Psoas muscle (tissue), 8 donors: ENCODE data around the gene ARHGAP15. TPM values are rescaled to one million over a fixed set of nuclear protein-coding genes. Genes with fewer than 3 reads are reported as not detected.

Experiments used
- ATAC-seq, 4 donors: fragments of 200-7000 bp; cut with Tn5 transposase; one replicate each; pipeline ENCODE4 v1.9.1; 2020; ENCODE audit warnings: moderate library complexity in 3 of 4, mild to moderate bottlenecking in 2 of 4
- DNase-seq, 2 donors: peaks; one replicate each; pipeline ENCODE4 v3.0.0-alpha.2; 2020
- H3K27ac ChIP-seq: fragments of 200-600 bp; one replicate; pipeline ENCODE4 v1.8.0; 2022
- H3K27me3 ChIP-seq, 3 donors: fragments of 200-600 bp in 1 of 3; one replicate each; pipeline versions ENCODE4 v1.6.1 to v1.8.0; 2013 to 2022; ENCODE audit warnings: low read length in 2 of 3, mild to moderate bottlenecking in 2 of 3, moderate library complexity in 1 of 3; ENCODE audit not compliant: insufficient read depth in 3 of 3
- H3K36me3 ChIP-seq, 2 donors: fragments of 200-600 bp in 1 of 2; one replicate each; pipeline versions ENCODE4 v1.6.1 to v1.8.0; 2013 to 2022; ENCODE audit warnings: low read depth in 1 of 2, mild to moderate bottlenecking in 1 of 2, moderate library complexity in 1 of 2; ENCODE audit not compliant: insufficient read depth in 1 of 2
- H3K4me1 ChIP-seq: fragments of 200-600 bp; one replicate; pipeline ENCODE4 v1.8.0; 2022
- H3K4me3 ChIP-seq: fragments of 200-600 bp; one replicate; pipeline ENCODE4 v1.8.0; 2022; ENCODE audit warnings: mild to moderate bottlenecking
- H3K9me3 ChIP-seq: fragments of 200-600 bp; one replicate; pipeline ENCODE4 v1.8.0; 2022
- whole genome bisulfite sequencing, 3 donors: extraction: QIAGEN DNeasy Blood & Tissue Kit; methylation state at CpG; one replicate each; pipeline versions ENCODE4 v1.1.6 to v1.1.7; 2013; 5-methylcytosine and 5-hydroxymethylcytosine counted together
- intact Hi-C, 2 donors: fragments of 100-400 bp; cut with DNase I; formaldehyde crosslinking; loops; one replicate each; pipeline versions ENCODE4 v1.11.0 to v1.14.2; 2022
- polyA plus RNA-seq, 3 donors: library from polyadenylated mRNA; stranded (reverse); fragments of 200-250 nt; gene quantifications; one replicate each; pipeline ENCODE4 v1.2.3, GENCODE V29; 2013
- total RNA-seq, 4 donors: library from RNA; stranded (reverse); fragmentation: NEBNext Ultra II Directional in 2 of 4; extraction: Animal tissue kit (Norgen Biotek cat#: 25700) in 2 of 4; gene quantifications; one replicate each; pipeline versions ENCODE4 v1.2.1 to v1.2.4, GENCODE V29; 2021 to 2023
- TF ChIP-seq, protein P1 (sequence below): fragments of 200-600 bp; IDR thresholded peaks from one replicate; pipeline ENCODE4 v1.8.0; 2022; ENCODE audit warnings: antibody characterized with exemption
- donor health status: healthy with polysubstance abuse.
- donor health status: DM: no; HTN: no; CAD: no; lungs with moderate emphysema.
- donor health status: Bipolar disorder and iron deficiency.
- donor health status: healthy.
- donor health status: DM: yes; HTN: yes; CAD: no.
- donor health status: DM: no; HTN: no; CAD: no.
- donor health status: DM: no; HTN: no; CAD: no.
- donor health status: DM: yes; HTN: yes; CAD: no.

Gene ARHGAP15
- total and polyA plus RNA-seq, 7 donors, result 0.49 to 3.1 (median 0.95) TPM

- no peaks in the 10 kb centered on the region for H3K9me3 ChIP-seq
- DNase-seq, result no peak
- TF ChIP-seq, protein P1, sequence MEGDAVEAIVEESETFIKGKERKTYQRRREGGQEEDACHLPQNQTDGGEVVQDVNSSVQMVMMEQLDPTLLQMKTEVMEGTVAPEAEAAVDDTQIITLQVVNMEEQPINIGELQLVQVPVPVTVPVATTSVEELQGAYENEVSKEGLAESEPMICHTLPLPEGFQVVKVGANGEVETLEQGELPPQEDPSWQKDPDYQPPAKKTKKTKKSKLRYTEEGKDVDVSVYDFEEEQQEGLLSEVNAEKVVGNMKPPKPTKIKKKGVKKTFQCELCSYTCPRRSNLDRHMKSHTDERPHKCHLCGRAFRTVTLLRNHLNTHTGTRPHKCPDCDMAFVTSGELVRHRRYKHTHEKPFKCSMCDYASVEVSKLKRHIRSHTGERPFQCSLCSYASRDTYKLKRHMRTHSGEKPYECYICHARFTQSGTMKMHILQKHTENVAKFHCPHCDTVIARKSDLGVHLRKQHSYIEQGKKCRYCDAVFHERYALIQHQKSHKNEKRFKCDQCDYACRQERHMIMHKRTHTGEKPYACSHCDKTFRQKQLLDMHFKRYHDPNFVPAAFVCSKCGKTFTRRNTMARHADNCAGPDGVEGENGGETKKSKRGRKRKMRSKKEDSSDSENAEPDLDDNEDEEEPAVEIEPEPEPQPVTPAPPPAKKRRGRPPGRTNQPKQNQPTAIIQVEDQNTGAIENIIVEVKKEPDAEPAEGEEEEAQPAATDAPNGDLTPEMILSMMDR, result no peak
- no peak overlapping the region for H3K27ac ChIP-seq
- 80 to 83% (median 82%) methylated on average over 2 of the region's 2 CpGs for WGBS, 3 donors
- H3K27me3 ChIP-seq, result no peaks in the 10 kb centered on the region
- no peaks in the 10 kb centered on the region for H3K36me3 ChIP-seq
- ATAC-seq, result no peak
- no peaks in the 10 kb centered on the region for H3K4me1 ChIP-seq
- intact Hi-C loops, result no loop called here
- H3K4me3 ChIP-seq, result no peak overlapping the region
These were observed 3.5 kb upstream of the ARHGAP15 start for GRCh38 chr2:143125717-143126116.

GRCh38 chr2:143132355-143132754, 3.1 kb downstream of the ARHGAP15 start:
- intact Hi-C loops, result no loop called here
- Histone ChIP-seq H3K4me1 (no peaks in the 10 kb centered on the region), H3K36me3 (no peaks in the 10 kb centered on the region), H3K4me3 (no peak overlapping the region), H3K9me3 (no peaks in the 10 kb centered on the region), H3K27ac (no peak overlapping the region), H3K27me3 (no peaks in the 10 kb centered on the region)
- ATAC-seq (no peak), DNase-seq (no peak)
- WGBS, 3 donors, result 37 to 63% (median 41%) methylated on average over 2 of the region's 2 CpGs
- TF ChIP-seq, protein P1, result no peak

GRCh38 chr2:143133783-143134182, 4.6 kb downstream of the ARHGAP15 start:
- no peak for ATAC-seq
- H3K9me3 ChIP-seq, result no peaks in the 10 kb centered on the region
- DNase-seq, result no peak
- H3K4me3 ChIP-seq, result no peak overlapping the region
- 73 to 98% (median 97%) methylated on average over 2 of the region's 2 CpGs for WGBS, 3 donors
- intact Hi-C loops, result no loop called here
- TF ChIP-seq, protein P1, result no peak
- H3K27me3 ChIP-seq, result no peaks in the 10 kb centered on the region
- no peaks in the 10 kb centered on the region for H3K36me3 ChIP-seq
- no peaks in the 10 kb centered on the region for H3K4me1 ChIP-seq
- H3K27ac ChIP-seq, result no peak overlapping the region

DNA sequence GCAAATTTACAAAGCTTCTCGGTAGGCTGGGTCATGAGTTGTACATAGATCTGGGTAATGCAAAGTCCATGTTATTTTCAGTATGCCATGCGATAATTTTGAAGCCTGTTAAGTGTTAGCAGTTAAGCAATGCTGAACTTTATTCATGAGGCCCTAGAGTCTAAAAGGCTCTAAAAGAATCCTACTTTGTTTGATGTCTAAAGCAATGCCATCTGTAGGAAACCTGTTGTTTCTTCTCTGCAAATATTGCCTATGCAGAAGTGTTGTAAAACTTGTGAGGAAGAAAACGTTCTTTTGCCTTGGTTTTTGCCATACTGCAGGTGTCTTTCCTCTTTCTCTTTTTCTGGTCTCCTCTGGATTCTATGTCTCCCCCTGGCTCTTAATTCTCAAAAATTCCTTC, 9.1 kb downstream of the ARHGAP15 start:
- H3K27me3 ChIP-seq, result no peaks in the 10 kb centered on the region
- no peaks in the 10 kb centered on the region for H3K36me3 ChIP-seq
- WGBS, 3 donors, result 72 to 81% (median 73%) methylated on average over 3 of the region's 3 CpGs
- H3K4me1 ChIP-seq, result no peaks in the 10 kb centered on the region
- intact Hi-C loops, result no loop called here
- no peak overlapping the region for H3K4me3 ChIP-seq
- no peak overlapping the region for H3K27ac ChIP-seq
- TF ChIP-seq, protein P1, result no peak
- DNase-seq (no peak), ATAC-seq (no peak)
- H3K9me3 ChIP-seq, result no peaks in the 10 kb centered on the region

DNA sequence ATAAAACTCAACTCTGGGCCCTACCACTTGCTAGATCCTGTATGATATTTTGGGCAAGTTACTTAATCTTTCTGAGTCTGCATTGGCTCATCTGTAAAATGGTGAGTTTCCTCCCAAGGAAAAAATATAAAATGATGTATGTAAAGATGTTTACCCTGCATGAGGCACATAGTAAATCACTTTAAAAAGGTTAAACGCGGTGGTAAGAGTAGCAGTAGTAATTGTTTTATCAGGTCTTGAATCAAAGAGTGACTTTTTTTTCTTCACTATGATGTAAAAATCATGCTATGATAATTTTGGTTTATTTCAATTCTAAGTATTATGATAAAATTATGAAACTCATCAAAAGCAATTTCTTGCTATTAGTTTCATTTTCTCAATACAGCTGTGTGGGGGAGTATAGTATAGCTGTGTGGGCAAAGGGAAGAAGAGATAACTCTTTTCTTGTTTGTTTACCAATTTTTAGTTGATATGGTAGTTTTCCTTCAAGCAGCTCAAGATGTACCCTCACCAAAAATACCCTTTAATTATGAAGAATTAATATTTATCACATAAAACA, 10.7 kb downstream of the ARHGAP15 start:
- intact Hi-C loops, result no loop called here
- WGBS, 3 donors, result 91 to 93% (median 91%) methylated on average over 2 of the region's 2 CpGs
- H3K4me3 ChIP-seq, result no peak overlapping the region

More for the DNA sequence above, 10.7 kb downstream of the ARHGAP15 start:
- no peaks in the 10 kb centered on the region for H3K9me3 ChIP-seq
- no peaks in the 10 kb centered on the region for H3K27me3 ChIP-seq
- H3K27ac ChIP-seq, result no peak overlapping the region
- TF ChIP-seq, protein P1, result no peak
- ATAC-seq, result no peak
- no peak for DNase-seq
- H3K4me1 ChIP-seq, result no peaks in the 10 kb centered on the region
- no peaks in the 10 kb centered on the region for H3K36me3 ChIP-seq
